GM21381 (cell line): ENCODE results near the gene OR10V1.

Experiments used
- ATAC-seq: cut with Tn5 transposase; IDR thresholded peaks from one replicate; pipeline ENCODE4 v1.9.1; 2021; ENCODE audit warnings: mild to moderate bottlenecking, moderate library complexity; ENCODE audit not compliant: unreplicated experiment

The OR10V1 gene

DNA sequence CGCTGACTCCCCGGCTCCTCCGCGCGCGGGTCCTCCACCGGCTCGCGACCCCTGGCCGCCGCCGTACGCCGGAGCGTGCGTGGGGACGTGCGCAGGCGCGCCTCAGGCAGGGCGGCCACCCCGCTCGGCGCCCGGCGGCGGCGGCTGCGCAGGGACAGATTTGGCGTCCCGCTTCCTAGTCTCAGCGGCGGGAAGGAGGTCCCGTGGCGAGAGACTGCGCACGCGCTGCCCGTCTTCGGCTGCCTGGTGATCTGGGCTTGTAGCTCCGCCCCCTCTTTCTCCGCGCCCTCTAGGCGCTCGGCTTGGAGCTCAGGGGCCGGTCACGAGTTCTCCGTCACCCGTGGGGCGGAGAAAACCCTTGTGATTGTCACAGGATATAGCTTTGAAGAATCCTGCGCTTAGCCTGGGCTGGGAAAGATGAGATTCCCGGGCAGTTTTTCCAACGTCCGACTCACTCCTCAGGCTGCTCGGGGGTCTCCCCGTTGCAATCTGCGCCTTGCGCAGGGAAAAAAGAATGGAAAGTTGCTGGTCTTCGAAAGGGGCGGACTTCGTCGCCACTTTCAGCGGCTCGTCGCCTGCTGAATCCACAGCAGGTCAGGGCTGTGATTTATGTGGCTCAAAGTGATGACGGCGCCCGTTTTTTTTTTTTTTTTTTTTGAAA is 44.6 kb downstream of the OR10V1 start, which contains the start of gene PATL1:
PATL1 (minus strand) TSS at position 88 of the 661 bp plus-strand sequence. CDS start 142 bp downstream, outside the sequence.
- peak; percentile 95 for ATAC-seq

DNA sequence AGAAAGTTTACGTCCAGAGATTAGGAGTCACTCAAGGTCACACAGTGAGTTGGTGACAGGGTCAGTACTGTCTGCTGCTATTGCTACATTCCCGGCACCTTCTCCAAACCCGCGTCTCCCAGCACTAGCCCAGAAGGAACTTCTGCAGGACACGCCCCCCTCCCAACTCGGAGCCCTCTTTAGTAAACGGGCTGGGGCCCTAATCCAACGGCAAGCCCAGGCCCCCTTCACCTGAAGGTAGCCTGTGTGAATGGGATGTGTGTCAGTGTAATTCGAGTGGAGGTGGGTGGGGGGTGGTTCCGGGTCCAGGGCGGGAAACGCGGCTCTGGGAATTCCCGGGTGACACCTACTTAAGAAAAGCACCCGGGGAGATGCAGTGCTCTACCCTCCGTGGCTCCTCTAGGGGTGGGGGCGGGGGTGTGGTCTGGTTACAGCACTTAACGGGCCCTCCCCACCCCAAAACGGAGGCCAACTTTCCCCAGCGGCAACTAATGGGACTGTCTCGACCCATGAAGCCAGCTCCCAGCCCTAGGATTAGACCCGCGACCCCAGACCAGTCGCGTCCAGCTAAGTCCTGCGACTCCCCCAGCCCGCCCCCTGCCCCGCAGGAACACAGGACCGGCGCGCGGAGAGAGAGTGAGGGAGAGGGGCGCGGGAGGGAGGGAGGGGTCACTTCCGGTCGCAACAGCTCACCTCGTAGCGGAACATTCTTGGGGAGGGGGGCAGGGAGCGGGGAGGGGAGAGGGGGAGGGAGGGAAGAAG is 45.3 kb downstream of the OR10V1 start:
- ATAC-seq: peak; percentile 25

DNA sequence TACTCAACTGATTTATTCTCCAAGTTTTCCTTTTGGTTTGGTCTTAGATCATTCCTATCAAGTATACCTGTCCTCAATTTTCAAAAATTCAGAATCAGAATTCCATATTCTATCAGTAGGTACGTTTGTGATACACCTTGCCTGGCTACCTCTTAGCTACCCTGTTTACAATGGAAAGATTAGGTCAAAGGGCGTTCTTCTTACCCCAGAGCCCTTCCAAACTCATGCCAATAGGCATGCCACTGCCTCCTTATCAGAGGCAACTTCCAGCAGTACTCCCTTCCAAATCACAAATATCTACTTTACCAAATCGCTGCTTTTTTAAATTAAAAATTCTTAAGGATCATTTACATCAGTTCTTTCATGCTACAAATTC is 45.8 kb downstream of the OR10V1 start:
- no peak for ATAC-seq

DNA sequence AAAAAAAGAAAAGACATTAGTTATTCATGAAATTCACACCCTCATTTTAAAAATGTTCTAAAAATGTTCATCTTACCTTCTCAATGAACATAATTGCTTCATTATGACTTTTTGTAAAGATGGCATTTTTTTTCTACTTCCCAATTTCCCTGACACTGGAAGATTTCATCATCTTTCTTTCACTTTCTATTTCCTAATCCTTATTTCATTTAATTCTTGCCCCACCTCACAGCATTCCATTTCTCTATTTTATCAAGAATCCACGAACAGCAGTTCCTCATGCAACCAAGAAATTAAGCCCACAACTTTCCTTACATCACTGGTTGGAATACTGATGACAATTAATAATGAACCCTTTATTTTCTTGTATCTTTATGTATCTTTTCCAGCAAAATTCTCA is 46.7 kb downstream of the OR10V1 start:
- no peak for ATAC-seq
